Measurements from ENCODE around the gene TAF1B. TPM values are rescaled to one million over a fixed set of nuclear protein-coding genes. Genes with fewer than 3 reads are reported as not detected.
"Not testable (repeated sequence)": the region's sequence is repeated elsewhere in the genome, so short reads cannot be mapped to it uniquely, and the experiment has no call there.

TAF1B gene
- total RNA-seq, 1 donor from 2014 or later: 31.2 TPM

DNA sequence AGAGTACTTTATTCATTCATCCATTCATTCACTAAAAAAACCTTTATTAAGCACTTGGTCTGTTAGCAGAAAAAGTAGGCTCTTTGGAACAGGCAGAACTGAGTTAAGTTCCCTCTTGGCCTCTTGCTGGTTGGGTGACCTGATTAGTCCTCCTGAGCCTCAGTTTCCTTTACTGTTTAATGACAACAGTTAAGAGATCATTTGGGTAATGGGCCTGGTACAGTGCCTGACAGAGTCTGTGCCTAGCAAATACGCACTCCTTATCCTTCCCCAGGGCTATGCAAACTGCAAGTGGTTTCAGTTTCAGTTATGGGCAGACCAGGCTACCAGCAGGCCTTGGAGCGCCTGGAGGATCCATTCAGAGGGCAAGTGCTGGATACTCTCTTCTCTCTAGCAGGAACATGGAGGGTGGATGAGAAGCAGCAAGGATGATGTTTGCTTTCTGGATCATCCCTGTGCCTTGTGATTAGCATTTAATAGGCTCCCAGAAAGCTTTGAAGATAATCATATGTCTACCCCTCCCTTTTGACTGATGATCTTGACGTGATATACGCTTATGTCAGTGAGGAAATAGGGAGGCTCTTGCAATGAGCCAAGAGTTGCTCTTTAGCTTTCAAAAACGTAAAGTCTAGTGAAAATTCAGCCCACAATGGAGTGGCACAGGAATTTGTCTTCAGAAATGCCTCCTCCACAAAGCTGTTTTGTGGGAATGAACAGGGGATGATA lies 12.4 kb upstream of the TAF1B start:
- no peak for DNase-seq (ENCODE audit: low spot score)

DNA sequence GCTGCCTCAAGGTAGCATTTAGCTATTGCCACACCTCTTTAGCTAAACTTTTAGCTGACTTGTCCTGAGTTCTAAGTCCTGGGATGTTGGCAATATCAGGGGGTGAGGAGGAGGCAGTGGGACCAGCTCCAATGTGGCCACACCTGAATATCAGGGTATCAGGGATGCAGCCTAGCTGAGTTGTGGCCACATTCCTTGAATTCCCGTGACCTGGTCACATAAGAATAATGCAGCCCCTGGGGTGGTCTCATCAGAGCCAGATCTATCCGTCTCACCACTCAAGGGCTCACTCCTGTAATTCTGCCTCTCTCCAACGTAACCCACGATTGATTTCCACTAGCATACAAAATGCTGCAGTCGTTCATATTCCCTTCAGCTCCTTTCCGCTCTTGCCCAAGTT lies 11.6 kb upstream of the TAF1B start:
- no peak for DNase-seq (ENCODE audit: low spot score)

- no peak for DNase-seq (ENCODE audit: low spot score)
Observed at GRCh38 chr2:9832586-9832985, 10.7 kb upstream of the TAF1B start.

GRCh38 chr2:9835068-9835467 lies 8.2 kb upstream of the TAF1B start:
- DNase-seq (ENCODE audit: low spot score): not testable (repeated sequence)

GRCh38 chr2:9836074-9836473 lies 7.2 kb upstream of the TAF1B start:
- DNase-seq (ENCODE audit: low spot score): no peak

GRCh38 chr2:9836517-9836916 lies 6.8 kb upstream of the TAF1B start:
- no peak for DNase-seq (ENCODE audit: low spot score)

DNA sequence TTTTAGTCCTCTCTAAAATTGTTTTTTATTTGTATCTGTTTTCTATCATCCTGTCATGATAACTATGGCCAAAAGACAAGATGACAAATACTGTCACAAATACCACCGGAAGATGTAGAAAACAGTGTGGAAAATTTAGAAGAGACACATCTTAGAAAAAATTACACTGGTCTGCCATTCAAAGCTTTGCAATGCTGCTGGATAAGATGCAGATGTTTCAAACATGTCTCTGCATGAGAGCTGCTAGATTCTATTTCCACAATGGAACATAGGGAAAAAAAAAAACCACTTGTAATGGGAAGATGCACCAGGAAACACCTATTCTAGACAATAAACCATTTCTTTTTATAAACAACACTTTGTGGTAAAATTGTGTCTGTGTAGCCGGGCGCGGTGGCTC lies 5.8 kb upstream of the TAF1B start:
- no peak for DNase-seq (ENCODE audit: low spot score)

DNA sequence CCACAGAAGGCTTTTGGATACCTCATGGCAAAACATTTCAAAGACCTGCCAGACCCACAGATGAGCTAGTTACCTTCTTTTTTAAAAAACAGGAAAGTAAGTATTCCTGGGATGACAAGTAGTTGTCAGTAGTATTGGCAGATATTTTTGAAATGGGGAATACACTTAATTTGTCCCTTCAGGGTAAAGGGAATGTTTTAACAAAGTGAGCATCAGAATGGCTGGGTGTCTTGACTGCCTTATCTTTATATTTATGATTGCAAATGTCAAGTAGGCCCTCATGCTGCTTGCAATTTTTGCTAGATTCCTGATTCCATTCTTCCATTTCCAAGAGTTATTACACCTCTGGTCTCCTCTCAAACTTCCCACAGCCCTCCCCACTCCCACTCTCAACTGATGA lies 4.9 kb upstream of the TAF1B start:
- no peak for DNase-seq (ENCODE audit: low spot score)

DNA sequence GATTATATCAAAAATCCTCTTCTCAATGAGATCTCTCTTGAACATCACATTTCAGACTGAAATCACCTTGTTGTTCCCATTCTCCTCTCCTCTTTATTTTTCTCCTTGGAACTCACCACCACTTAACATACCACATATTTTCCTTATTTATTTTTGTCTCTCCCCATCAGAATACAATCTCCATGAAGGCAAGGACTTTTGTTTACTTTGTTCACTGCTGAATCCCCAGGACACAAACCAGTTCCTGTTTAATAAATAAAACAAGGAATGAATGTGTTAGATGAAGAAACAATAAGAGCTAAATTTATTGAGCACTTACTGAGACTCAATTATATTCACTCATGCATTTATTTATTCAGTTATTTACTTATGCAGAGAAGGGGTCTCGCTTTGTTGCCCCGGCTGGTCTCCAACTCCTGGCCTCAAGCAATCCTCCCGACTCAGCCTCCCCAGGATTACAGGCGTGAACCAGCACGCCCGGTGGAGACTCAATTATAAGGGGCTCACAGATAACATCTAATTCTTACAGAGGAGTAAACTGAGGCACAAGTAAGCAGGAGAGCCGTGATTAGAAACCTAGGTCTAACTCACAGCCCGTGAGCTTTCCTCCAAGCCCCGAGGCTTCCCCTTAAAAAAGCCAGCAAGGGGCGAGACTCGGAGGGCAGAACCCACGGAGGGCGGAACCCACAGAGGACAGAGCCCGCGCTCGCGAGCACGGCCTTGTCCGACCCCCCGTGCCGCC lies 616 bp upstream of the TAF1B start:
- DNase-seq (ENCODE audit: low spot score): no peak

DNA sequence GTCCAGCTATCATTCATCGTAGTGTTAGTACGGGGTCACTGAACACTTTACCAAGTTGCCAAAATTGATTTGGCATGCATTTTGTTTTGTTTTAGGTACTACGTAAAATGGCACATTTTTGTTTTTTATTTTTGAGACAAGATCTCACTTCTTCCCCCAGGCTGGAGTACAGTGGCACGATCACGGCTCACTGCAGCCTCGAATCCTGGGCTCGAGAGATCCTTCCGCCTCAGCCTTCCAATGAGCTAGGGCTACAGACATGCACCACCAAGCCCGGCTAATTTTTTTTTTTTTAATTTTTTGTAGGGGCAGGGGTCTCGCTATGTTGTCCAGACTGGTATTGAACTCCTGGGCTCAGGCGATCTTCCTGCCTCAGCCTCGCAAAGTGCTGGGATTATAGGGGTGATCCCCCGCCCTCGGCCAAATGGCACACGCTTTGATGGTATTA lies 786 bp downstream of the TAF1B start:
- DNase-seq (ENCODE audit: low spot score): no peak

GRCh38 chr2:9844576-9844975 lies 1.3 kb downstream of the TAF1B start:
- no peak for DNase-seq (ENCODE audit: low spot score)

- DNase-seq (ENCODE audit: low spot score): no peak
Observed at GRCh38 chr2:9846554-9846953, 3.3 kb downstream of the TAF1B start.

- no peak for DNase-seq (ENCODE audit: low spot score)
Observed at GRCh38 chr2:9847140-9847539, 3.9 kb downstream of the TAF1B start.

DNA sequence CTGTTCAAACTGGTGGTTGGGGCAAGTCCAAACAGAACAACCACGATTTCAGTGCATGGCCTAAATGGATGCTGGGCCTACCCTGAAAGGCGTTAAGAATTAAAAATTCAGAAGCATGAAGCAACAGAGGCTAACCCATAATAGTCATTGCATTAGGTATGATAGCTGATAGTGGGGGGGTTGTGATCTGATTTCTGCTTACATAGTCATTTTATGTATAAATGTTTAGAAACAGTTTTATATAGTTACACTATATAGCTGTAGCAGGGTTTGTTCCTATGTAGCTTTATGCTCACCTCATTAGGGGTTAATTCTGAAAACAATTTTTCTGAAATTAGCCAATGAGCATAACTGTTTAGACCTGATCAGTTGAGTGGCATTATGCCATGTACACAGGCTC lies 9.6 kb downstream of the TAF1B start:
- no peak for DNase-seq (ENCODE audit: low spot score)

DNA sequence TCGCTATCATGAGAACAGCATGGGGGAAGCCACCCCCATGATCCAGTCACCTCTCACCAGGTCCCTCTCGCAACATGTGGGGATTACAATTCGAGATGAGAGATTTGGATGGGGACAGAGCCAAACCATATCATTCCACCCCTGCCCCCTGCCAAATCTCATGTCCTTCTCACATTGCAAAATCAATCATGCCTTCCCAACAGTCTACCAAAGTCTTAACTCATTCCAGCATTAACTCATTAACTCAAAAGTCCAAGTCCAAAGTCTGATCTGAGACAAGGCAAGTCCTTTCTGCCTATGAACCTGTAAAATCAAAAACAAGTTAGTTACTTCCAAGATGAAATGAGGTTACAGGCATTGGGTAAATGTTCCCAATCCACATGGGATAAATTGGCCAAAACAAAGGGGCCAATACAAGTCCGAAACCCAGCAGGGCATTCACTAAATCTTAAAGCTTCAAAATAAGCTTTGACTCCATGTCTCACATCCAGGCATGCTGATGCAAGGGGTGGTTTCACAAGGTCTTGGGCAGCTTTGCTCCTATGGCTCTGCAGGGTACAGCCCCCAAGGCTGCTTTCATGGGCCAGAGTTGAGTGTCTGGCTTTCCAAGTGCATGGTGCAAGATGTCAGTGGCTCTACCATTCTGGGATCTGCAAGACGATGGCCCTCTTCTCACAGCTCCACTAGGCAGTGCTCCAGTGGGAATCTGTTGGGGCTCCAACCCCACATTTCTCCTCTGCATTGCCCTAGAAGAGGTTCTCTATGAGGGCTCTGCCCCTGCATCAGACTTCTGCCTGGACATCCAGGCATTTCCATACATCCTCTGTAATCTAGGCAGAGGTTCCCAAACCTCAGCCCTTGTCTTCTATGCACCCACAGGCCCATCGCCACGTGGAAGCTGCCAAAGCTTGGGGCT lies 14.8 kb downstream of the TAF1B start:
- no peak for DNase-seq (ENCODE audit: low spot score)

DNA sequence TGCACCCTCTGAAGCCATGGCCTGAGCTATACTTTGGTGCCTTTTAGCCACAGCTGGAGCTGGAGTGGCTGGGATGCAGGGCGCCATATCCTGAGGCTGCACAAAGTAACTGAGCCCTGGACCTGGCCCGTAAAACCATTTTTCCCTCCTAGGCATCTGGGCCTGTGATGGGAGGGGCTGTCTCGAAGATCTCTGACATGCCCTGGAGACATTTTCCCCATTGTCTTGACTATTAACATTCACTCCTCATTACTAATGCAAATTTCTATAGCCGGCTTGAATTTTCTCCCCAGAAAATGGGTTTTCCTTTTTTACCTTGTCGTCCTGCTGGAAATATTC lies 15.4 kb downstream of the TAF1B start:
- no peak for DNase-seq (ENCODE audit: low spot score)

- not testable (repeated sequence) for DNase-seq (ENCODE audit: low spot score)
Observed at GRCh38 chr2:9860922-9861580, 17.8 kb downstream of the TAF1B start.

DNA sequence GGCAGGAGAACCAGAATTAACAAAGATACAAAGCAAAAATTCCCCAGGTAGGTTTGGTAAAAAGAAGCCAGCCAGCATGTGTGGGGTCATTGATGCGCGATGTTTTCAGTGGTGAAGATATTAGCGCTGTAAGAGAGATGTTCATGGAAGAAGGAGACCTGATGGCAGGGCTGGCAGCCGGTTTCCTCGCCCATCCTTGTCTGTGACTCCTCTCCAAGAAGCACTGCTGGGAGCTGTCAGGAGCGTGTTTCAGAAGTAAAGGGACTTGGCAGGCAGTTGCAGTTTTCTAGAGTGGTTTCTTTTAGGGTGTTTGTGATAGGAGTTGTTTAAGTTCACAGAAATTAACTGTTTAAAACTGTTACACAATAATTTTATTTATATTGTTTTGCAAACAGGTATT lies 24.6 kb downstream of the TAF1B start:
- no peak for DNase-seq (ENCODE audit: low spot score)

DNA sequence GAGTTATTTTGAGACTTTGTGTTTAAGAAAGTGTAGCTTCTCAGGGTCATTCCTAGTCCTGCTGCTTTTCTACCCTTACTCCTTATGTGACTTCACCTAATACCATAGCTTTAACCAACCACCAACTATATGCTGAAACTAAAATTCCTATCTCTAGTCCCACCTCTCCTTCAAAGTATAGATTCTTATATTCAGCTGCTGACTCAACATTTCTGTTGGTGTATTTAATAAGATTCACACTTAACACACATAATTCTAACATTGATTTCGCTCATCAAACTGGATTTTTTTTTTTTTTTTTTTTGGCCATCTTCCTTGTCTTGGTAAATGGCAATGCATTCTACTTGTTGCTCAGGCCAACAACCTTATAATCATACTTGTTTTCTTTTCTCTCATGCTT lies 30.1 kb downstream of the TAF1B start:
- DNase-seq (ENCODE audit: low spot score): no peak

DNA sequence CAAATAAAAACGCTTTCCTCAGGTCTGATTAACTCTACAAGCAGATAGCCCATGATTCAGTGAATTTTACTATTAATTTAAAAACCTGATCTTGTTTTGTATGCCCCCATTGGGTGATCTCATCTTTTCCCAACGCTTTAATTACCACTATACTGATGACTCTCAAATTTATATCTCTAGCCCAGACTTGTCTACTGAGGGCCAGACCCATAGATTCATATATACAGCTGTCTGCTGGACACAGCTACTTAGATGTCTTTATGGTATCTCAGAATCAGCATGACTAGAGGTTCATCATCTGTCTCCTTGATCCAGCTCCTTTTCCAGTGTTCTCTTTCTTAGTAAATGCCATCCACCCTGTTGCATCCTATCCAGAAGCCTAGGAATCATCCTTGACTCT lies 33.8 kb downstream of the TAF1B start:
- no peak for DNase-seq (ENCODE audit: low spot score)

- DNase-seq (ENCODE audit: low spot score): no peak
Observed at GRCh38 chr2:9877726-9878125, 34.5 kb downstream of the TAF1B start.

Data from mesenteric fat pad (tissue), 1 donor.